T-helper 2 cell treated with Interferon-gamma antibody and Interleukin-4, amounts not matched to agents 5 μg/mL and 100 μg/mL, for 36 hours (primary cell): ENCODE data around the gene SLC5A11.
"Not testable (repeated sequence)": the region's sequence is repeated elsewhere in the genome, so short reads cannot be mapped to it uniquely, and the experiment has no call there.

Experiments used
- DNase-seq: peaks from one replicate; pipeline ENCODE4 v3.0.0; 2021; ENCODE audit warnings: low spot score
- H3K27ac Mint-ChIP-seq: one replicate; pipeline ENCODE4 v1.8.0; 2021; ENCODE audit warnings: mild to moderate bottlenecking, mixed read lengths
- H3K27me3 Mint-ChIP-seq: one replicate; pipeline ENCODE4 v1.8.0; 2021; ENCODE audit warnings: low read depth, mixed read lengths
- H3K36me3 Mint-ChIP-seq: one replicate; pipeline ENCODE4 v1.8.0; 2021; ENCODE audit warnings: low read depth, mixed read lengths
- H3K4me1 Mint-ChIP-seq: one replicate; pipeline ENCODE4 v1.8.0; 2021; ENCODE audit warnings: low read depth, mixed read lengths
- H3K4me3 Mint-ChIP-seq: one replicate; pipeline ENCODE4 v1.8.0; 2022; ENCODE audit warnings: mild to moderate bottlenecking, moderate library complexity, mixed read lengths
- H3K9me3 Mint-ChIP-seq: one replicate; pipeline ENCODE4 v1.8.0; 2021; ENCODE audit warnings: mixed read lengths

Gene SLC5A11

GRCh38 chr16:24845726-24846547 lies at the start of gene SLC5A11:
TSS of gene SLC5A11 (plus strand) at chr16:24845963. CDS start at chr16:24858644, 12,681 bp downstream.
- H3K4me3 Mint-ChIP-seq: no peak within 1 kb of the TSS
- no peak for DNase-seq
- no peaks in the 10 kb centered on the region for H3K27me3 Mint-ChIP-seq
- no peak within 1 kb of the TSS for H3K27ac Mint-ChIP-seq
- H3K36me3 Mint-ChIP-seq: no peaks in the 10 kb centered on the region
- H3K9me3 Mint-ChIP-seq: no peaks in the 10 kb centered on the region
- peaks cover 8% of the 10 kb centered on the region for H3K4me1 Mint-ChIP-seq

GRCh38 chr16:24800586-24800985 lies 45.2 kb upstream of the SLC5A11 start:
- no peak for DNase-seq
- H3K4me3 Mint-ChIP-seq: no peak overlapping the region
- H3K4me1 Mint-ChIP-seq: no peaks in the 10 kb centered on the region
- no peak overlapping the region for H3K27ac Mint-ChIP-seq
- H3K9me3 Mint-ChIP-seq: no peaks in the 10 kb centered on the region
- peaks cover 55% of the 10 kb centered on the region for H3K36me3 Mint-ChIP-seq
- no peaks in the 10 kb centered on the region for H3K27me3 Mint-ChIP-seq

- H3K27me3 Mint-ChIP-seq: no peaks in the 10 kb centered on the region
- H3K9me3 Mint-ChIP-seq: no peaks in the 10 kb centered on the region
- H3K36me3 Mint-ChIP-seq: peaks cover 61% of the 10 kb centered on the region
- no peak overlapping the region for H3K4me3 Mint-ChIP-seq
- H3K4me1 Mint-ChIP-seq: no peaks in the 10 kb centered on the region
- no peak overlapping the region for H3K27ac Mint-ChIP-seq
- DNase-seq: no peak
These were observed 43.9 kb upstream of the SLC5A11 start for GRCh38 chr16:24801761-24802302.

GRCh38 chr16:24805484-24805883 lies 40.3 kb upstream of the SLC5A11 start:
- H3K27me3 Mint-ChIP-seq: no peaks in the 10 kb centered on the region
- peaks cover 51% of the 10 kb centered on the region for H3K36me3 Mint-ChIP-seq
- DNase-seq: no peak
- H3K9me3 Mint-ChIP-seq: no peaks in the 10 kb centered on the region
- H3K27ac Mint-ChIP-seq: no peak overlapping the region
- H3K4me1 Mint-ChIP-seq: no peaks in the 10 kb centered on the region
- no peak overlapping the region for H3K4me3 Mint-ChIP-seq

DNA sequence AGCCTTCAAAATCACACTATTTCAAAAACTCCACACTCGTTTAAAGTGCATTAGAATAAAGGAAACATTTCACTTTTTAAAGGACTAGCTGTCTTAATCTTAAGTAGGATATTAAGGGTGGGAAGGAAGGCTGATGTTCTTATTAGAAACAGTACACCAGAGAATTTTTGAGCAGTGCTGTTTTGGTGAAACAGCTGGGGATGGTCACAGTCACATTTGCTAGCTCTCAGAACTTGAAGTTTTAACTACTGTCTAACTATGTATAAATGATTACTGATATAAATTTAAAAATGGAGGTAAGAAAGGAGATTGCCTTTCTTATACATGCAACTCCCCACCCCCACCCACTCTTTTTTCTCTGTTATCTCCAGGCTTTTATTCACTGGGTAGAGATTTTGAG lies 38.5 kb upstream of the SLC5A11 start:
- no peaks in the 10 kb centered on the region for H3K4me1 Mint-ChIP-seq
- DNase-seq: no peak
- no peaks in the 10 kb centered on the region for H3K27me3 Mint-ChIP-seq
- H3K9me3 Mint-ChIP-seq: no peaks in the 10 kb centered on the region
- H3K27ac Mint-ChIP-seq: no peak overlapping the region
- H3K36me3 Mint-ChIP-seq: peaks cover 53% of the 10 kb centered on the region
- no peak overlapping the region for H3K4me3 Mint-ChIP-seq

DNA sequence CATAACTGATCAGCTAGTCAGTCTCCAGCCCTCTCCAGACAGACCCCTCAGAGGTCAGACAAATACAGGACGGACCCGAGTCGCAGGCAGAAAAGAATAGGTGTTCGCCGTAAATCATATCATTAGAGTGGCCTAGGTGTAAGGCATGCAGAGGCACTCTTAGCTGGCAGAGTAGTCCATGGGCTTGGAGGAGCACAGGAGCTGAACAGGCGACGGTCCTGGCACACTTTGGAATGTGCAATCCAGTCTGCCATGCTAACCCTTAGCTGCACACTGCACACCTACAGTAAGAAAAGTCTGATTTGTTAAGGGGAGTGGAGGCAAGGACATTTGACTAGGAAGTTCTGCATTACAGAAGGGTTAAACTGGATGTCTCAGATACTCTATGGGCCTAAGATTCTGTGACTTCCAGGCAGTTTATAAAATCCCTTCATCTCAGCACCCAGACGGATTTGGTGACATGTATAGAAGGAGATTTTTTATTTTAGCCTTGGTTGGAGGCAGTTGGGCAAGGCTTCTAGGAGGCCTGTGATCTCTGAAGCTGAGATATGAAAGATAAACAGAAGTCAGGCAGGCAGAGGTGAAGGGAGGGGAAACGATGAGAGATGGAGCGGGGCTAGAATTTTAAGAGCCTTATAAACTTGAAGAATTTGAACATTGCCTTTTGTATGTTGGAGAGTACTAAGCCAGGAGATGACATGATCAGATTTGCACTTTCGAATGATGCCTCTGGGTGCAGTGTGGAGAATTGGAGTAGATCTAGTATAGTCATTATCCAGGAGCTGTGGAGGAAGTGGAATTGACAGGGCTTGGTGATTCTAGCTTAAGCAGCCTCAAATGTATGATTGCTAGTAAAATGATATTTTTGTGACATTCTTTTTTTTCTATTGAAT lies 34.6 kb upstream of the SLC5A11 start:
- Mint-ChIP-seq H3K36me3 (peaks cover 53% of the 10 kb centered on the region), H3K4me1 (no peaks in the 10 kb centered on the region), H3K4me3 (no peak overlapping the region), H3K27me3 (no peaks in the 10 kb centered on the region), H3K27ac (no peak overlapping the region), H3K9me3 (no peaks in the 10 kb centered on the region)
- DNase-seq: no peak

GRCh38 chr16:24812813-24813212 lies 33.0 kb upstream of the SLC5A11 start:
- not testable (repeated sequence) for H3K9me3 Mint-ChIP-seq, H3K27me3 Mint-ChIP-seq, H3K4me3 Mint-ChIP-seq, DNase-seq, H3K4me1 Mint-ChIP-seq, H3K27ac Mint-ChIP-seq
- H3K36me3 Mint-ChIP-seq: peaks cover 47% of the 10 kb centered on the region

- H3K27me3 Mint-ChIP-seq: no peaks in the 10 kb centered on the region
- H3K36me3 Mint-ChIP-seq: peaks cover 54% of the 10 kb centered on the region
- no peaks in the 10 kb centered on the region for H3K4me1 Mint-ChIP-seq
- no peaks in the 10 kb centered on the region for H3K9me3 Mint-ChIP-seq
- no peak for DNase-seq
- H3K4me3 Mint-ChIP-seq: no peak overlapping the region
- no peak overlapping the region for H3K27ac Mint-ChIP-seq
These were observed 30.7 kb upstream of the SLC5A11 start for GRCh38 chr16:24815021-24815420.

DNA sequence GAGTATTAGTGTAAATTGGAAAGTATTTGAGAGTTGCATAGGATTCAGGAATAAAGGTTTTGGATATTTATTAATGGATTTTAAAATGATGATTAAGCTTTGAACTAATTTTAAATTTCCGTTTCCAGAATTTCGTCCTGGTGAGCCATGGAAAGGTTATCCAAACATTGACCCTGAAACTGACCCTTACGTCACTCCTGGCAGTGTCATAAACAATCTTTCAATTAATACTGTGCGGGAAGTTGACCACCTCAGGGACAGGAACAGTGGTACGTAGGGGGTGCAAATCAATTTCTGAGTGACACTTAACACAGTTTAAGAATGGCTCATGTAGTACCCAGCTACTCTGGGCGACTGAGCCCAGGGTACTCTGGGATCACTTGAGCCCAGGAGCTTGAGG lies 29.1 kb upstream of the SLC5A11 start:
- Mint-ChIP-seq H3K4me1 (no peaks in the 10 kb centered on the region), H3K4me3 (no peak overlapping the region), H3K9me3 (no peaks in the 10 kb centered on the region), H3K36me3 (peaks cover 49% of the 10 kb centered on the region), H3K27ac (no peak overlapping the region), H3K27me3 (no peaks in the 10 kb centered on the region)
- DNase-seq: no peak

GRCh38 chr16:24819462-24820040 lies 26.2 kb upstream of the SLC5A11 start:
- no peak overlapping the region for H3K27ac Mint-ChIP-seq
- peaks cover 54% of the 10 kb centered on the region for H3K36me3 Mint-ChIP-seq
- no peaks in the 10 kb centered on the region for H3K4me1 Mint-ChIP-seq
- H3K4me3 Mint-ChIP-seq: no peak overlapping the region
- no peaks in the 10 kb centered on the region for H3K27me3 Mint-ChIP-seq
- H3K9me3 Mint-ChIP-seq: no peaks in the 10 kb centered on the region
- no peak for DNase-seq

GRCh38 chr16:24820522-24820921 lies 25.2 kb upstream of the SLC5A11 start:
- H3K36me3 Mint-ChIP-seq: peaks cover 46% of the 10 kb centered on the region
- DNase-seq: no peak
- no peaks in the 10 kb centered on the region for H3K27me3 Mint-ChIP-seq
- H3K4me1 Mint-ChIP-seq: no peaks in the 10 kb centered on the region
- H3K9me3 Mint-ChIP-seq: no peaks in the 10 kb centered on the region
- no peak overlapping the region for H3K27ac Mint-ChIP-seq
- H3K4me3 Mint-ChIP-seq: no peak overlapping the region

DNA sequence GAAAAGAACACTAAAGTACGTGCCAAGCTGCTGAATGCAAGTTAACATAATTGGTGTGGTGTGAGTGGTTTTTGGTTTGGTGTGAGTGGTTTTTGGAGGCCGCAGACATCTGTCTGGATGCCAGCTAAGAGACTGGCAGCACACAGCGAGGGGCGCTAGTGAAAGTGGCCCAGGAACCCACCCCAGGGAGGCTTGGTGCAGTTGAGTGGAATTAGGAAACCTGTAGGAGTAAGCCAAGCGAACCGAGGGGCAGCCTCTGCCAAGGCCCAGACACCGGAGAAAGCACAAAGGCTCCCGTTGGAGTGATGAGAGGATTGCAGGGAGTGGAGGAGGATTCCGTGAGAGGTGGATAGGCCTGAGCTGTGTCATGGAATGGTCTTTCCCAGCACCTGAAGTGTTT lies 24.6 kb upstream of the SLC5A11 start:
- H3K4me3 Mint-ChIP-seq: no peak overlapping the region

DNA sequence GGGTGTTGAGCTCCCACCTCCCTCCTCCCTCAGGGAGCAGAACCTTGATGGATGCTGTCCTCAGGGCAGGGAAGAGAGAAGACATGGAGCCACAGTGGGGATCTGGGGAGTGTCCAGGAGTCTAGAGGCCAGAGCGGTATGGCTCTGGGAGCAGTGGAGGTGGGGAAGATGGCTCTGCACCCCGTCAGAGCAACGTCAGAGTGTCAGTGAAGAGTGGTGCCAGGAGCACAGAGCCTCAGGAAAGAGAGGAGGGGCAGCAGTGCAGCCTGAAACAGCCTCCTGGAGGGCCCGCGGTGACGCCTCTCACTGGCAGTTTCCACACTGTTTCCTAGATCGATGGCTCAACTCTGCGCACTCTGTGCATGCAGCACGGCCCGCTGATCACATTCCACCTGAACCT lies 23.2 kb upstream of the SLC5A11 start:
- H3K27me3 Mint-ChIP-seq: no peaks in the 10 kb centered on the region
- DNase-seq: no peak
- no peaks in the 10 kb centered on the region for H3K9me3 Mint-ChIP-seq
- no peaks in the 10 kb centered on the region for H3K4me1 Mint-ChIP-seq
- peaks cover 56% of the 10 kb centered on the region for H3K36me3 Mint-ChIP-seq
- peak overlapping the region; percentile 2 for H3K27ac Mint-ChIP-seq
- H3K4me3 Mint-ChIP-seq: no peak overlapping the region

More for the DNA sequence above, 24.6 kb upstream of the SLC5A11 start:
- DNase-seq: no peak
- Mint-ChIP-seq H3K4me1 (no peaks in the 10 kb centered on the region), H3K27me3 (no peaks in the 10 kb centered on the region), H3K9me3 (no peaks in the 10 kb centered on the region), H3K27ac (no peak overlapping the region), H3K36me3 (peaks cover 50% of the 10 kb centered on the region)

DNA sequence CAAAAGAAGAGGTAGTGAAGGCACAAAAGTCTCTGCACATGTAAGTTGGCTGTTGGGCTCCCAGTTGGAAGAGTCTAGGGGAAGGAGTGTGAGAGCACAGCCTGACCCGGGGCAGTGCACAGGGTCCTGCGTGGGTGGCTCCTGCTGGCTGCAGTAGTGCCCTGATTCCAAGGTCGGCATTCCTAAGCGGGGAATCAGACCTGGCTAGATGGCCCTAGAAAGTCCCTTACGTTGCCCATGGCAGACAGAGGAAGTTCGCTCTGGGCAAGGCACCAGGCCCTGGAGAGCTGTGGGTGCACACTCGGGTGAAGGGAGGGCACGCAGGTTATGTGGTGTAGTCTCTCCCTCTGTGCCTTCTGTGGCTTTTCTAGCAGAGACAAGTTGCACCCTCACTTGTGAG lies 22.8 kb upstream of the SLC5A11 start:
- Mint-ChIP-seq H3K36me3 (peaks cover 53% of the 10 kb centered on the region), H3K27me3 (no peaks in the 10 kb centered on the region), H3K9me3 (no peaks in the 10 kb centered on the region), H3K27ac (no peak overlapping the region), H3K4me3 (no peak overlapping the region), H3K4me1 (no peaks in the 10 kb centered on the region)
- no peak for DNase-seq
